Epidermal melanocyte (primary cell): ENCODE results near the gene PGA5.
"Not testable (repeated sequence)": the region's sequence is repeated elsewhere in the genome, so short reads cannot be mapped to it uniquely, and the experiment has no call there.

Experiments
- DNase-seq: peaks from one replicate; pipeline ENCODE4 v3.0.0; 2011; ENCODE audit warnings: low spot score; ENCODE audit not compliant: insufficient read length

The PGA5 gene

GRCh38 chr11:61226457-61227137, 14.4 kb upstream of the PGA5 start:
- not testable (repeated sequence) for DNase-seq

- DNase-seq, result not testable (repeated sequence)
Observed at GRCh38 chr11:61229458-61229857, 11.5 kb upstream of the PGA5 start.

- DNase-seq, result not testable (repeated sequence)
Observed at GRCh38 chr11:61231033-61231432, 9.9 kb upstream of the PGA5 start.

- not testable (repeated sequence) for DNase-seq
Observed at GRCh38 chr11:61231585-61231984, 9.4 kb upstream of the PGA5 start.

GRCh38 chr11:61232548-61233145, 8.3 kb upstream of the PGA5 start:
- DNase-seq, result not testable (repeated sequence)

GRCh38 chr11:61237130-61237529, 3.8 kb upstream of the PGA5 start:
- DNase-seq, result not testable (repeated sequence)

GRCh38 chr11:61240288-61240687, 687 bp upstream of the PGA5 start:
- not testable (repeated sequence) for DNase-seq

- not testable (repeated sequence) for DNase-seq
Observed at GRCh38 chr11:61241526-61241925, 551 bp downstream of the PGA5 start.

GRCh38 chr11:61245284-61245964, 4.4 kb downstream of the PGA5 start:
- not testable (repeated sequence) for DNase-seq

- not testable (repeated sequence) for DNase-seq
Observed at GRCh38 chr11:61248071-61248470, 7.1 kb downstream of the PGA5 start.

- not testable (repeated sequence) for DNase-seq
Observed at GRCh38 chr11:61249201-61249600, 8.2 kb downstream of the PGA5 start.

GRCh38 chr11:61250796-61251765, 10.1 kb downstream of the PGA5 start:
- not testable (repeated sequence) for DNase-seq

- DNase-seq, result not testable (repeated sequence)
Observed at GRCh38 chr11:61252332-61252731, 11.4 kb downstream of the PGA5 start.

- DNase-seq, result peak; percentile 90
Observed at GRCh38 chr11:61254403-61255025, 13.5 kb downstream of the PGA5 start.

- no peak for DNase-seq
Observed at GRCh38 chr11:61256710-61257482, 15.9 kb downstream of the PGA5 start.

GRCh38 chr11:61258546-61258945, 17.6 kb downstream of the PGA5 start:
- no peak for DNase-seq

- no peak for DNase-seq
Observed at GRCh38 chr11:61259363-61259762, 18.4 kb downstream of the PGA5 start.

GRCh38 chr11:61264371-61264770, 23.4 kb downstream of the PGA5 start:
- no peak for DNase-seq

GRCh38 chr11:61264795-61265194, 23.8 kb downstream of the PGA5 start:
- DNase-seq, result no peak

- no peak for DNase-seq
Observed at GRCh38 chr11:61265357-61265756, 24.4 kb downstream of the PGA5 start.
